Measurements from ENCODE around the gene KDM7A. TPM values are rescaled to one million over a fixed set of nuclear protein-coding genes. Genes with fewer than 3 reads are reported as not detected.
"Not testable (repeated sequence)": the region's sequence is repeated elsewhere in the genome, so short reads cannot be mapped to it uniquely, and the experiment has no call there.

Gene KDM7A
- total RNA-seq, 1 donor from 2014 or later: 25.4 TPM

DNA sequence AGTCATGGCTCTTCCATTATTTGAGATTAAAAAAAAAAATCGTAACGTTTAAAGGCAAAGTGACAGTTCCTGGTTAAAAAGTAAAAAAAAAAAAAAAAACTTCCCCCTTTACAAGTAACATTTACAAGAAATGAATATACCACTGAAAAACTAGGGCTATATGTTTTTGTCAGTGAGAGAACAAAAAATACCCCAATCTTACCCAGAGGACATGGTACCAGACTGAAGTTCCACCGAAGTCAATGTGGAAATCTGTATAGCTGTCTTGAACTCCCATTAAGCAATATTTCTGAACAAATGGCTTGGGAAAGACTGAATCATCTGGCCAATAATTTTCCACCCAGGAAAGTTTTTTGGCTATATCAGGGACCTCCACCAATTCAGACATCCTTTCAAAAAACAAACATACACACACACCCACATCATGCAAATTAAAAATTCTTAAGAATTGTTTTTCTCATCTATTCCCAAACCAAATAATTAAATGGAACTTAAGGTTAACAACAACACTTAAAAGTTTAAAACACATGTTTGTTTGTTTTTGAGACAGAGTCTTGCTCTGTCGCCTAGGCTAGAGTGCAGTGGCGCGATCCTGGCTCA lies 50.2 kb downstream of the KDM7A start:
- TF ChIP-seq CTCF (IDR thresholded peaks at IDR 0.05; ENCODE audit: partially characterized antibody, unreplicated experiment): no peak
- no peak overlapping the region for H3K4me3 Mint-ChIP-seq (ENCODE audit: unreplicated experiment)
- no peak for DNase-seq
- H3K36me3 Mint-ChIP-seq (ENCODE audit: unreplicated experiment): peaks cover 5% of the 10 kb centered on the region
- H3K4me1 Mint-ChIP-seq (ENCODE audit: low read depth, unreplicated experiment): no peaks in the 10 kb centered on the region
- peaks cover 1% of the 10 kb centered on the region for H3K27me3 Mint-ChIP-seq (ENCODE audit: unreplicated experiment)
- H3K27ac Mint-ChIP-seq (ENCODE audit: unreplicated experiment): no peak overlapping the region
- no peaks in the 10 kb centered on the region for H3K9me3 Mint-ChIP-seq (ENCODE audit: unreplicated experiment)

DNA sequence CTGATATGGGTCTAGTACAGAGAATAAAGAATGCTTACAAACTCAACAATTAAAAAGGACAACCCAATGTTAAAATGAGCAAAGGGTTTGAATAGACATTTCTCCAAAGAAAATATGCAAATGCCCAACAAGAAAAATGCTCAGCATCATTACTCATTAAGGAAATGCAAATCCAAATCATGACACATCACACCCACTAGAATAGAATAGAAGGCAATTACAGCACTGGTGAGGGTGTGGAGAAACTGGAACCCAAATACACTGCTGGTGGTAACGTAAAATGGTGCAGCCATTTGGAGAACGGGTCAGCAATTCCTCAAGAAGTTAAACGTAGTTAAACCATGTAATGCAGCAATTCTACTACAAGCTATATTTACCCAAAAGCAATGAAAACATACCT lies 53.8 kb downstream of the KDM7A start:
- DNase-seq: no peak
- peaks cover 1% of the 10 kb centered on the region for H3K27me3 Mint-ChIP-seq (ENCODE audit: unreplicated experiment)
- no peak for TF ChIP-seq CTCF (IDR thresholded peaks at IDR 0.05; ENCODE audit: partially characterized antibody, unreplicated experiment)
- no peak overlapping the region for H3K27ac Mint-ChIP-seq (ENCODE audit: unreplicated experiment)
- no peaks in the 10 kb centered on the region for H3K9me3 Mint-ChIP-seq (ENCODE audit: unreplicated experiment)
- H3K4me3 Mint-ChIP-seq (ENCODE audit: unreplicated experiment): no peak overlapping the region
- no peaks in the 10 kb centered on the region for H3K36me3 Mint-ChIP-seq (ENCODE audit: unreplicated experiment)
- no peaks in the 10 kb centered on the region for H3K4me1 Mint-ChIP-seq (ENCODE audit: low read depth, unreplicated experiment)

DNA sequence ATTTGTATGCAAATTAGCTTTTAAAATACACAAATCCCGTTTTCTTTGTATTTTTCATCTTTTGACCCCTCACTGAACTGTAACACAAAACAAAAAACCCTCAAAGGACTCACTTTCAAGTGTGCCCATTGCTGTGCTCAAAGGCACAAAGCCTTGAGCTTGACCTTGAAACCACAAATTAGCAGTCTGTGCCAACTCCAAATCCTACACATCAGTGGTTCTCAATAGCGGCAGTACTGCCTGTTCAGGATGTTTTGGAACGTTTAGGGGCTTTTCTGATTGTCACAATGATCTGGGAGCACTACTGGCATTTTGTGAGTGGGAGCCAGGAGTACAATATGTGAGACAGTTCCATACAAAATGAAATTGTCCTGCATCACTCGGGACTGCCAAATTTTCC lies 55.5 kb downstream of the KDM7A start:
- no peak for DNase-seq
- H3K4me3 Mint-ChIP-seq (ENCODE audit: unreplicated experiment): no peak overlapping the region
- peaks cover 1% of the 10 kb centered on the region for H3K36me3 Mint-ChIP-seq (ENCODE audit: unreplicated experiment)
- H3K4me1 Mint-ChIP-seq (ENCODE audit: low read depth, unreplicated experiment): no peaks in the 10 kb centered on the region
- no peaks in the 10 kb centered on the region for H3K9me3 Mint-ChIP-seq (ENCODE audit: unreplicated experiment)
- H3K27ac Mint-ChIP-seq (ENCODE audit: unreplicated experiment): no peak overlapping the region
- H3K27me3 Mint-ChIP-seq (ENCODE audit: unreplicated experiment): peaks cover 1% of the 10 kb centered on the region
- no peak for TF ChIP-seq CTCF (IDR thresholded peaks at IDR 0.05; ENCODE audit: partially characterized antibody, unreplicated experiment)

- H3K4me3 Mint-ChIP-seq (ENCODE audit: unreplicated experiment); H3K4me1 Mint-ChIP-seq (ENCODE audit: low read depth, unreplicated experiment); H3K27me3 Mint-ChIP-seq (ENCODE audit: unreplicated experiment); DNase-seq; H3K27ac Mint-ChIP-seq (ENCODE audit: unreplicated experiment); H3K9me3 Mint-ChIP-seq (ENCODE audit: unreplicated experiment): not testable (repeated sequence)
- peaks cover 20% of the 10 kb centered on the region for H3K36me3 Mint-ChIP-seq (ENCODE audit: unreplicated experiment)
These were observed 62.0 kb downstream of the KDM7A start for GRCh38 chr7:140114817-140115216.

DNA sequence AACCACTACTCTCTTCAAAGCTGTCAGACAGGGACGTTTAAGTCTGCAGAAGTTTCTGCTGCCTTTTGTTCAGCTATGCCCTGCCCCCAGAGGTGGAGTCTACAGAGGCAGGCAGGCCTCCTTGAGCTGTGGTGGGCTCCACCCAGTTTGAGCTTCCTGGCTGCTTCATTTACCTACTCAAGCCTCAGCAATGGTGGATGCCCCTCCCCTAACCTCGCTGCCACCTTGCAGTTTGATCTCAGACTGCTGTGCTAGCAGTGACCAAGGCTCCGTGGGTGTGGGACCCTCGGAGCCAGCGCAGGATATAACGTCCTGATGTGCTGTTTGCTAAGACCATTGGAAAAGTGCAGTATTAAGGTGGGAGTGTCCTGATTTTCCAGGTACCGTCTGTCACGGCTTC lies 68.0 kb downstream of the KDM7A start:
- H3K4me1 Mint-ChIP-seq (ENCODE audit: low read depth, unreplicated experiment); H3K4me3 Mint-ChIP-seq (ENCODE audit: unreplicated experiment); H3K27ac Mint-ChIP-seq (ENCODE audit: unreplicated experiment); H3K27me3 Mint-ChIP-seq (ENCODE audit: unreplicated experiment); DNase-seq: not testable (repeated sequence)
- H3K9me3 Mint-ChIP-seq (ENCODE audit: unreplicated experiment): peaks cover 14% of the 10 kb centered on the region
- peaks cover 49% of the 10 kb centered on the region for H3K36me3 Mint-ChIP-seq (ENCODE audit: unreplicated experiment)

DNA sequence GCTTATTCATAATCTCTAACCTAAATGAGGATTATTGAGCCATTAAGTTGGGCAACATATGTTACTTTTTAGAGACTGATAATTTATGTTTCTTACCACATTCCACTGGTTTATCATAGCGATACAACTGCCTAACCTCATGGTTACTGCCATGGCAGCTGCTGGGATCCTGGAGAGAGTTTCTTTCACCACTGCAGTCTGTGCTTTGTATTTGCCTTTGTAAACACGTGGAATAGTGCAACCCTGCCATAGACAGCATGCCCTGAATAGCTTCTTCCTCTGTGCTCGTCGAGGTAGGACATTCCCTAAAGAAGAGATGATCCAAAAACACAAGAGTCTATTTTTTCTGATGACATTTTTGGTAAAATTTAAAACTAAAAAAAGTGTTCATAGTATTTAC lies 80.3 kb downstream of the KDM7A start:
- peaks cover 11% of the 10 kb centered on the region for H3K36me3 Mint-ChIP-seq (ENCODE audit: unreplicated experiment)

More for the DNA sequence above, 80.3 kb downstream of the KDM7A start:
- Mint-ChIP-seq H3K27ac (ENCODE audit: unreplicated experiment) (no peak overlapping the region), H3K27me3 (ENCODE audit: unreplicated experiment) (no peaks in the 10 kb centered on the region), H3K9me3 (ENCODE audit: unreplicated experiment) (no peaks in the 10 kb centered on the region), H3K4me1 (ENCODE audit: low read depth, unreplicated experiment) (no peaks in the 10 kb centered on the region), H3K4me3 (ENCODE audit: unreplicated experiment) (no peak overlapping the region)
- TF ChIP-seq CTCF (IDR thresholded peaks at IDR 0.05; ENCODE audit: partially characterized antibody, unreplicated experiment): no peak
- no peak for DNase-seq
